Measurements from ENCODE around the gene KDM4B. TPM values are rescaled to one million over a fixed set of nuclear protein-coding genes. Genes with fewer than 3 reads are reported as not detected.

The KDM4B gene
- total and polyA plus RNA-seq, 2 donors (not counting 1 experiment from before 2014, with no cell fraction given) = 75.5 to 205 TPM

DNA sequence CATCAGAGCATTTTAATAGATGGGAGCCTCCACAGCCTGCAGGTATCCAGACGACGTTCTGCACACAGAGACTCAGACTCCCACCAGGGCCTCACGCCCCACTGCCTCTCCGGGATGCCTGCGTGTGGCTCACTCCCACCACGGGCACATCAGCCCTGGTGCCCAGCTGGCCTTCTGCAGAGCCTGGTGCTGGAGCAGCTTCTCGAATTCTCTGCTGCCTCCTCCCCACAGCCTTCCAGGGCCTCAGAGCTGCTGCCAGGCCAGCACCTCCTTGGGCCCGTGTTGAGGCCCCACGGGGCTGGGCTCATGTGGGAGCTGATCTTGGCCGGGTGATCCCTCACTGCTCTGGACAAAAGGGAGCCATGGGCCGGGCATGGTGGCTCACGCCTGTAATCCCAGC lies 90.9 kb downstream of the KDM4B start:
- no peaks in the 10 kb centered on the region for H3K4me1 Mint-ChIP-seq
- ATAC-seq (ENCODE audit: low read depth) (no peak), DNase-seq (no peak)
- H3K27ac Mint-ChIP-seq = no peak overlapping the region
- Histone ChIP-seq H4K20me1 (ENCODE audit: control insufficient read depth, insufficient read depth, low read length, poor library complexity, severe bottlenecking) (no peaks in the 10 kb centered on the region), H3K9me3 (ENCODE audit: control extremely low read depth in 1 of 3, control insufficient read depth in 2 of 3, insufficient read depth in 1 of 3, low read length in 2 of 3) (peaks cover 0 to 26% (median 8%) of the 10 kb centered on the region in 3 donors), H3K79me2 (ENCODE audit: control insufficient read depth, insufficient read depth, low read length) (no peaks in the 10 kb centered on the region), H3K4me3 (ENCODE audit: control extremely low read depth in 1 of 5, extremely low read depth in 1 of 5, insufficient read depth in 1 of 5, low read depth in 2 of 5, low read length in 4 of 5) (no peak overlapping the region), H3K27ac (ENCODE audit: low read length in 2 of 2) (no peak overlapping the region), H3K36me3 (replicated peaks in 1 of 2; ENCODE audit: control extremely low read depth in 1 of 2, control insufficient read depth in 1 of 2, extremely low read depth in 1 of 2, insufficient read depth in 2 of 2, low read length in 1 of 2) (peaks cover 0 to 33% of the 10 kb centered on the region in 2 experiments), H3K27me3 (replicated peaks in 1 of 4; ENCODE audit: control extremely low read depth in 1 of 4, control insufficient read depth in 3 of 4, insufficient read depth in 4 of 4, low read length in 3 of 4) (no peaks in the 10 kb centered on the region), H2AFZ (ENCODE audit: insufficient read depth, low read depth, low read length, poor library complexity, severe bottlenecking) (no peak overlapping the region), H3K4me1 (ENCODE audit: control insufficient read depth in 2 of 2, insufficient read depth in 2 of 2, low read length in 2 of 2) (no peaks in the 10 kb centered on the region), H3K4me2 (replicated peaks; ENCODE audit: low read depth, low read length, poor library complexity, severe bottlenecking) (no peak overlapping the region), H3K9ac (ENCODE audit: low read length) (no peak overlapping the region)
- H3K27me3 Mint-ChIP-seq = no peaks in the 10 kb centered on the region
- ChIA-PET CTCF (interaction anchor here (1.3 kb wide), 1 partner anchor 11 kb away, joined by 3 read pairs; no protein-coding TSS in a partner anchor), POLR2A (no interaction called here)
- WGBS (ENCODE audit: insufficient coverage) = 98% methylated on average over 12 of the region's 12 CpGs
- peaks cover 5% of the 10 kb centered on the region for H3K9me3 Mint-ChIP-seq (ENCODE audit: insufficient read depth)
- TF ChIP-seq EZH2 (IDR thresholded peaks at IDR 0.05; ENCODE audit: borderline replicate concordance, insufficient read depth, low read depth, low read length, poor library complexity, severe bottlenecking) = no peak
- TF ChIP-seq, protein P1, sequence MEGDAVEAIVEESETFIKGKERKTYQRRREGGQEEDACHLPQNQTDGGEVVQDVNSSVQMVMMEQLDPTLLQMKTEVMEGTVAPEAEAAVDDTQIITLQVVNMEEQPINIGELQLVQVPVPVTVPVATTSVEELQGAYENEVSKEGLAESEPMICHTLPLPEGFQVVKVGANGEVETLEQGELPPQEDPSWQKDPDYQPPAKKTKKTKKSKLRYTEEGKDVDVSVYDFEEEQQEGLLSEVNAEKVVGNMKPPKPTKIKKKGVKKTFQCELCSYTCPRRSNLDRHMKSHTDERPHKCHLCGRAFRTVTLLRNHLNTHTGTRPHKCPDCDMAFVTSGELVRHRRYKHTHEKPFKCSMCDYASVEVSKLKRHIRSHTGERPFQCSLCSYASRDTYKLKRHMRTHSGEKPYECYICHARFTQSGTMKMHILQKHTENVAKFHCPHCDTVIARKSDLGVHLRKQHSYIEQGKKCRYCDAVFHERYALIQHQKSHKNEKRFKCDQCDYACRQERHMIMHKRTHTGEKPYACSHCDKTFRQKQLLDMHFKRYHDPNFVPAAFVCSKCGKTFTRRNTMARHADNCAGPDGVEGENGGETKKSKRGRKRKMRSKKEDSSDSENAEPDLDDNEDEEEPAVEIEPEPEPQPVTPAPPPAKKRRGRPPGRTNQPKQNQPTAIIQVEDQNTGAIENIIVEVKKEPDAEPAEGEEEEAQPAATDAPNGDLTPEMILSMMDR (IDR thresholded peaks at IDR 0.05) = no peak
- no peak overlapping the region for H3K4me3 Mint-ChIP-seq
- intact Hi-C loops (cut with micrococcal nuclease) = no loop called here

DNA sequence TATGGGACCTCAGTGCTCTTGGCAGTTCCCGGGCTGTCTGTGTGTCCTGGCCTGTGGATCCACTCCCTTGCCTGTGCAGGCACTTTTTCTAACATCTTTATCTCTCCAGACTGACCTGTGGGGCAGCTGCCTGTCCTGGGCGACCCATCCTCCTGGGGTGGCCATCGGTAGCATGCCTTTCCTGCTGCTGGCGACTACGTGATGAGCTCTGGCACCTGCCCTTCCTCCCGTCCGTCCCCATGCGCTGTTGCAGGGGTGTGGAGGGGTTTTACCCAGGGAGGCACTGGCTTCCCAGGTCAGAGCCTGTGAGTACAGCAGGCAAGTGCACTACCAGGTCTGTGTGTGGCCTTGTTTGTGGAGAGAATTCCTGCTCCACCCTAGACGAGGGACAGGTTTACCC lies 93.3 kb downstream of the KDM4B start:
- intact Hi-C loops (cut with micrococcal nuclease) = no loop called here

More for the DNA sequence above, 93.3 kb downstream of the KDM4B start:
- Mint-ChIP-seq H3K27ac (no peak overlapping the region), H3K9me3 (ENCODE audit: insufficient read depth) (peaks cover 5% of the 10 kb centered on the region), H3K27me3 (no peaks in the 10 kb centered on the region), H3K4me1 (no peaks in the 10 kb centered on the region), H3K4me3 (no peak overlapping the region)
- TF ChIP-seq, protein P1 (IDR thresholded peaks at IDR 0.05) = no peak
- TF ChIP-seq EZH2 (IDR thresholded peaks at IDR 0.05; ENCODE audit: borderline replicate concordance, insufficient read depth, low read depth, low read length, poor library complexity, severe bottlenecking) = no peak
- Histone ChIP-seq H3K4me3 (ENCODE audit: control extremely low read depth in 1 of 5, extremely low read depth in 1 of 5, insufficient read depth in 1 of 5, low read depth in 2 of 5, low read length in 4 of 5) (no peak overlapping the region), H3K27me3 (replicated peaks in 1 of 4; ENCODE audit: control extremely low read depth in 1 of 4, control insufficient read depth in 3 of 4, insufficient read depth in 4 of 4, low read length in 3 of 4) (no peaks in the 10 kb centered on the region), H3K36me3 (replicated peaks in 1 of 2; ENCODE audit: control extremely low read depth in 1 of 2, control insufficient read depth in 1 of 2, extremely low read depth in 1 of 2, insufficient read depth in 2 of 2, low read length in 1 of 2) (peaks cover 0 to 32% of the 10 kb centered on the region in 2 experiments), H3K9me3 (ENCODE audit: control extremely low read depth in 1 of 3, control insufficient read depth in 2 of 3, insufficient read depth in 1 of 3, low read length in 2 of 3) (peaks cover 0 to 26% (median 8%) of the 10 kb centered on the region in 3 donors), H2AFZ (ENCODE audit: insufficient read depth, low read depth, low read length, poor library complexity, severe bottlenecking) (no peak overlapping the region), H3K79me2 (ENCODE audit: control insufficient read depth, insufficient read depth, low read length) (no peaks in the 10 kb centered on the region), H3K4me2 (replicated peaks; ENCODE audit: low read depth, low read length, poor library complexity, severe bottlenecking) (no peak overlapping the region), H3K27ac (ENCODE audit: low read length in 2 of 2) (no peak overlapping the region), H3K9ac (ENCODE audit: low read length) (no peak overlapping the region), H4K20me1 (ENCODE audit: control insufficient read depth, insufficient read depth, low read length, poor library complexity, severe bottlenecking) (peaks cover 7% of the 10 kb centered on the region), H3K4me1 (ENCODE audit: control insufficient read depth in 2 of 2, insufficient read depth in 2 of 2, low read length in 2 of 2) (no peaks in the 10 kb centered on the region)
- ATAC-seq (ENCODE audit: low read depth) = no peak
- no peak for DNase-seq
- POLR2A ChIA-PET = interaction anchor here (0.6 kb wide), 1 partner anchor 233 kb away, joined by 10 read pairs; no protein-coding TSS in a partner anchor
- CTCF ChIA-PET = interaction anchor here (1.5 kb wide), 1 partner anchor 13 kb away, joined by 4 read pairs; no protein-coding TSS in a partner anchor
- WGBS (ENCODE audit: insufficient coverage) = 95% methylated on average over 6 of the region's 9 CpGs

All from B cell (primary cell).